Measurements from ENCODE around the gene ATP5MG. TPM values are rescaled to one million over a fixed set of nuclear protein-coding genes. Genes with fewer than 3 reads are reported as not detected.
"Not testable (repeated sequence)": the region's sequence is repeated elsewhere in the genome, so short reads cannot be mapped to it uniquely, and the experiment has no call there.

The ATP5MG gene
- total RNA-seq, 6 donors from 2014 or later = 22.2 to 178 (median 58.0) TPM

DNA sequence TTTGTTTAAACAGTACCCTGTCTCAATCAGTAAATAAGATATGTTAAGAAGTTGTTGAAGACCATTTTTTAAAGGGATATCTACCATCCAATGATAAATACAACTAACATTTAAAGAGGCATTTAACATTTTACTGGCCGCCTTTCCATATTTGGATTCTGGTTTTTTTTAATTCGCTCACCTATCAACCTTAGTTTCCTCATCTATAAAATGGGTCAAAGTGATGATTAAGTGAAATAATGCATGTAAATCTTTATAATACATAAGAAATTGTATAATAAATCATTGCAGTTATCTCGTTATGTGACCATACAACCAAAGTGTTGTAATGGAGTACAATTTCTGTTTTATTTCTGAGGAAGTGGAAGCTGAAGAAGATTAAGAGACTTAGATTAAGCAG is 17.7 kb upstream of the ATP5MG start:
- Histone ChIP-seq H3K4me1 (no peaks in the 10 kb centered on the region), H3K27ac (no peak overlapping the region), H3K36me3 (peaks cover 47 to 100% (median 94%) of the 10 kb centered on the region in 4 donors), H3K9me3 (no peaks in the 10 kb centered on the region), H3K4me3 (no peak overlapping the region), H3K27me3 (no peaks in the 10 kb centered on the region)
- no peak for TF ChIP-seq POLR2AphosphoS5 (IDR thresholded peaks at IDR 0.05)
- TF ChIP-seq POLR2A (IDR thresholded peaks at IDR 0.05) = no peak
- no peak for TF ChIP-seq EP300 (IDR thresholded peaks at IDR 0.05)
- TF ChIP-seq, protein P1, sequence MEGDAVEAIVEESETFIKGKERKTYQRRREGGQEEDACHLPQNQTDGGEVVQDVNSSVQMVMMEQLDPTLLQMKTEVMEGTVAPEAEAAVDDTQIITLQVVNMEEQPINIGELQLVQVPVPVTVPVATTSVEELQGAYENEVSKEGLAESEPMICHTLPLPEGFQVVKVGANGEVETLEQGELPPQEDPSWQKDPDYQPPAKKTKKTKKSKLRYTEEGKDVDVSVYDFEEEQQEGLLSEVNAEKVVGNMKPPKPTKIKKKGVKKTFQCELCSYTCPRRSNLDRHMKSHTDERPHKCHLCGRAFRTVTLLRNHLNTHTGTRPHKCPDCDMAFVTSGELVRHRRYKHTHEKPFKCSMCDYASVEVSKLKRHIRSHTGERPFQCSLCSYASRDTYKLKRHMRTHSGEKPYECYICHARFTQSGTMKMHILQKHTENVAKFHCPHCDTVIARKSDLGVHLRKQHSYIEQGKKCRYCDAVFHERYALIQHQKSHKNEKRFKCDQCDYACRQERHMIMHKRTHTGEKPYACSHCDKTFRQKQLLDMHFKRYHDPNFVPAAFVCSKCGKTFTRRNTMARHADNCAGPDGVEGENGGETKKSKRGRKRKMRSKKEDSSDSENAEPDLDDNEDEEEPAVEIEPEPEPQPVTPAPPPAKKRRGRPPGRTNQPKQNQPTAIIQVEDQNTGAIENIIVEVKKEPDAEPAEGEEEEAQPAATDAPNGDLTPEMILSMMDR (IDR thresholded peaks at IDR 0.05) = no peak
- DNase-seq (no peak), ATAC-seq (ENCODE audit: low FRiP score in 2 of 2) (no peak)
- 95 to 96% methylated on average over 3 of the region's 3 CpGs for WGBS, 2 donors

DNA sequence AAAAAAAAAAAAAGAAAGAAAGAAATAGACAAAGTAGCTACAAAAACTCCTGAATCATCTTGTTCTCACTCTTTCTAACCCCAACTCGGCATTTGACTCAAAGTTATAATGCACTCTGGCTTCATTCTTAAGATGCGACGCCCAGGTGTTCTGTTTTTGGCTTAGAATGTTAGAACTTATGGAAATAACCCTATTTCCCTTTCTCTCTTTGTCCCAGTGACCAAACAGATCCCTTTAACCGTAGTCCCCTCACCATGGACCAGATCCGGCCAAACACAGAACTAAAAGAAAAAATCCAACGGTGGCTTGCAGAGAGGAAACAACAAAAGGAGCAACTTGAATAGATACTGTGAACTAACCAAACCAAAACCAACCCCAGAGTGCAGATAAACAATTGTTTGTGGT is 5.3 kb upstream of the ATP5MG start:
- Histone ChIP-seq H3K27ac (no peak overlapping the region), H3K4me3 (no peak overlapping the region), H3K9me3 (no peaks in the 10 kb centered on the region), H3K36me3 (peaks cover 32 to 64% (median 40%) of the 10 kb centered on the region in 4 donors), H3K27me3 (no peaks in the 10 kb centered on the region), H3K4me1 (peaks cover 0 to 6% (median 4%) of the 10 kb centered on the region in 4 donors)
- DNase-seq (no peak), ATAC-seq (ENCODE audit: low FRiP score in 2 of 2) (no peak)
- TF ChIP-seq EP300 (IDR thresholded peaks at IDR 0.05) = no peak
- 84 to 85% methylated on average over 6 of the region's 6 CpGs for whole genome bisulfite sequencing, 2 donors

DNA sequence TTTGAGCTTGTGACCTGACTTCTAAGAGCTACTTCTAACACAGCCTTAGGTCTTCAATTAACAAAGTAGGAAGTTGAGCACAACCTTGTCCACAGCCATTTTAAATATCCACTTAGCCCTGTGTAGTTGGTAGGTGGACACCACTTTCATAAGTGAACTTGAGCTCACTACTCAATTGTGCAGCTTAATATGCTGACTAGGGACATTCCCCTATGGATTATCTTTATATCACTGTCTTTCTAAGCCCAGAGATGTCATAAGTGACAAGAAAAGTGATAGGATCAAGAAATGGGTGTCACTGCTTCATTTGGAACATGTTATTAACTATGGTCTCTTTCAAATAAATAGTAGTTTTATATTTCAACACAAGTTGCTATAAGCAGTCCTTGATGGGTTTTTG is 4.0 kb upstream of the ATP5MG start:
- Histone ChIP-seq H3K9me3 (no peaks in the 10 kb centered on the region), H3K27me3 (no peaks in the 10 kb centered on the region), H3K4me3 (no peak overlapping the region), H3K27ac (no peak overlapping the region), H3K4me1 (peaks cover 2 to 8% (median 6%) of the 10 kb centered on the region in 4 donors), H3K36me3 (peaks cover 22 to 51% (median 31%) of the 10 kb centered on the region in 4 donors)
- no peak for TF ChIP-seq POLR2AphosphoS5 (IDR thresholded peaks at IDR 0.05)
- TF ChIP-seq EP300 (IDR thresholded peaks at IDR 0.05) = no peak
- no peak for TF ChIP-seq POLR2A (IDR thresholded peaks at IDR 0.05)
- TF ChIP-seq, protein P1 (IDR thresholded peaks at IDR 0.05) = no peak
- DNase-seq = no peak
- no peak for ATAC-seq (ENCODE audit: low FRiP score in 2 of 2)

DNA sequence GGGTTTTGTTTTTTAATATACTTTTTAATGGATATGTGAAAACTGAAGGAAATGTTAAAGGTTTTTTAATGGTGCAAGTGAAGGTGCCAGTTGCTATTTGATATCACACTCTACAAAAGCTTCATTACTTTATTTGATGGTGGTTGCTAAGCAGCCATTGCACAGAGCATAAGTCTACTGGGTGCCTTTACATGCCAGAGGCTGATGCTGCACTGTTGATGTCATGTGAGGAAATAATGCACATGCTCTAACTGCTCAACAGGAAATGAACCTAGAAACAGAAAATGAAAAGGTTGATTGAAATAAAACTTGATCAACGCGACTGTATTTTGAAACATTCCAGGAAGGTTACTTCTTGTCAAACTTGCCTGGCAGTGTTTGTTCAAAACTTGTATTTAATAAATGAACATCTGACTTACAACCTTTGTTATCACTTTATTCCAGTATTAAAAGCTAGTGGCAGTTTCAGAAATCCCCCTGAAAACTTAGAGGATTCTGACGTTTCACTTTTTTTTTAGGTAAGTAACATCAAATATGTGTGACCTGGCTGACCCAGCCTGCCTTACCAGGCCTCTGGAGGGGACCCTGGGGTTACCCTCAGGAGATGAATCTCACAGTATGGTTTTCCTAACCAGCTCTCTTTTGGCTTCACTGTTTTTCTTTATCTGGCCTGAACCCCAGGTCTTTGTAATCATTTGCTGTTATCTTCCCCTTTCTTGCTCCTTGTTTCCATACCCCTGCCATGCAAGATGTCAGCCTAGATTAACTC is 2.4 kb upstream of the ATP5MG start:
- no peak for TF ChIP-seq POLR2A (IDR thresholded peaks at IDR 0.05)
- TF ChIP-seq, protein P1 (IDR thresholded peaks at IDR 0.05) = no peak
- no peak for TF ChIP-seq POLR2AphosphoS5 (IDR thresholded peaks at IDR 0.05)
- no peak for TF ChIP-seq EP300 (IDR thresholded peaks at IDR 0.05)
- H3K27ac ChIP-seq = peak overlapping the region in 1 of 4 donors; percentile 36

DNA sequence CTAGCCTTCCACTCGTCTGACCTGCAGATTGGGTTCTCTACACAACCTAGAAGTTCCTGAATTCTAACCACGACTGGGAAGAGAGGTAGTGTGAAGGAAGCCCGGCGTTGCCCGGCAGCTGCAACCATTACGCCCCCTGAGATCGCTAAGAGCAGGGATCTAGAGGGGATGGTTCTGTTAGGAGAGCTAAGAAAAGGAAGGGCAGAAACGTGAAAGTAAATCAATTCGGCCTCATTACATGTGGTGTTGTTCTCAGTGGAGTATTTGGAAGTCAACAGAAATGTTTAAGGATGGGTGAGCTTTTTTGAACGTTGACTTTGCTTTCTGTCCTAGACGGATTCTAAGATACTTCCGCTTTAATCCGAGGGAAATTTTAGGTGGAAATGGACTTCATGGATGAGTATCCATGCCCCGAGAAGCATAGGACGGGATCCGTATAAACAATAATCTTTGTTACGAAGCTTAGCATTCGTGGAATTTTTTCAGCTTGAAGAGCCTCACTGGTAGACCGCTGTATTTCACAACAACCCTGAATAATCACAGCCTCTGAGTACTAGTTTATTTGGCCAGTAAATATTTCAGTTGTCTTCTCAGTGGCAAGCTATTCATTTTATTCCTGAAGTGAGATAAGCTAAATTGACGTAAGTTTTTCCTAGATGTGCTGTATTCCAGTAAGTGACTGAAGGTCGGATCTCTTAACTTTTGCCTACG is 629 bp downstream of the ATP5MG start:
- Histone ChIP-seq H3K4me1 (peaks cover 20 to 35% (median 29%) of the 10 kb centered on the region in 4 donors), H3K36me3 (peaks cover 0 to 30% (median 8%) of the 10 kb centered on the region in 4 donors), H3K27ac (peak overlapping the region; percentile 83 to 90 (median 87)), H3K9me3 (no peaks in the 10 kb centered on the region), H3K4me3 (peak overlapping the region; percentile 70 to 93 (median 86)), H3K27me3 (no peaks in the 10 kb centered on the region)
- ATAC-seq (ENCODE audit: low FRiP score in 2 of 2) (peak; percentile 42 to 71), DNase-seq (no peak)
- 1% methylated on average over 21 to 22 of the region's 22 CpGs for WGBS, 2 donors
- TF ChIP-seq EP300 (IDR thresholded peaks at IDR 0.05) (no peak), POLR2AphosphoS5 (IDR thresholded peaks at IDR 0.05) (peak in 1 of 2 donors; percentile 28), POLR2A (IDR thresholded peaks at IDR 0.05) (no peak)
- TF ChIP-seq, protein P1 (IDR thresholded peaks at IDR 0.05) = no peak

More for the DNA sequence above, 2.4 kb upstream of the ATP5MG start:
- H3K36me3 ChIP-seq = peaks cover 6 to 35% (median 16%) of the 10 kb centered on the region in 4 donors
- H3K27me3 ChIP-seq = no peaks in the 10 kb centered on the region
- WGBS, 2 donors = 41 to 58% methylated on average over 3 of the region's 3 CpGs
- no peaks in the 10 kb centered on the region for H3K9me3 ChIP-seq
- ATAC-seq (ENCODE audit: low FRiP score in 2 of 2) = no peak
- H3K4me1 ChIP-seq = peaks cover 17 to 23% (median 21%) of the 10 kb centered on the region in 4 donors
- H3K4me3 ChIP-seq = no peak overlapping the region
- DNase-seq = no peak

DNA sequence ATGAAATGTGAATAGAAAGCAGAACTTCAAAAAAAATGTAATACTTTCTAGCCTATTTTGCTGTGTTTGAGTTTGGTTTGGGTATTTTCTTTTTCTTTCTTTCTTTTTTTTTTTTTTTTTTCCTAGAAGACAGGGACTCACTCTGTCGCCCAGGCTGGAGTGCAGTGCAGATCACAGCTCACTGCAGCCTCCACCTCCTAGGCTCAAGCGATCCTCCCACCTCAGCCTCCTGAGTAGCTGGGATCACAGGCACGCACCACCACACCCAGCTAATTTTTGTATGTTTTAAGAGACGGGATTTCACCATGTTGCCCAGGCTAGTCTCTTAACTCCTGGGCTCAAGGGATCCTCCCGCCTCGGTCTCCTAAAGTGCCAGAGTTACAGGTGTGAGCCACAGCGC is 1.2 kb downstream of the ATP5MG start:
- 75 to 77% methylated on average over 7 of the region's 7 CpGs for WGBS, 2 donors
- not testable (repeated sequence) for H3K27me3 ChIP-seq; DNase-seq; ATAC-seq (ENCODE audit: low FRiP score in 2 of 2); H3K9me3 ChIP-seq
- H3K27ac ChIP-seq = peak overlapping the region; percentile 6 to 90 (median 68)
- peaks cover 0 to 31% (median 13%) of the 10 kb centered on the region in 4 donors for H3K36me3 ChIP-seq
- peak overlapping the region; percentile 70 to 93 (median 86) for H3K4me3 ChIP-seq
- H3K4me1 ChIP-seq = peaks cover 20 to 35% (median 29%) of the 10 kb centered on the region in 4 donors
